ENCODE measurements around the gene RCE1.

Gene RCE1

GRCh38 chr11:66860449-66860831 is 17.2 kb downstream of the RCE1 start:
- no peak for DNase-seq (ENCODE audit: insufficient read length)
- TF ChIP-seq POLR2A (IDR thresholded peaks at IDR 0.05; ENCODE audit: low read depth, low read length) (no peak), TAF1 (IDR thresholded peaks at IDR 0.05; ENCODE audit: borderline replicate concordance, low read depth, low read length) (no peak), POLR2AphosphoS5 (IDR thresholded peaks at IDR 0.05; ENCODE audit: low read depth, low read length) (no peak)
- no peak for FAIRE-seq

GRCh38 chr11:66861038-66861773 is 18.0 kb downstream of the RCE1 start:
- TF ChIP-seq TAF1 (IDR thresholded peaks at IDR 0.05; ENCODE audit: borderline replicate concordance, low read depth, low read length) (no peak), POLR2A (IDR thresholded peaks at IDR 0.05; ENCODE audit: low read depth, low read length) (no peak), POLR2AphosphoS5 (IDR thresholded peaks at IDR 0.05; ENCODE audit: low read depth, low read length) (no peak; the same call in 1 of the 2 replicates)
- no peak for FAIRE-seq
- no peak for DNase-seq (ENCODE audit: insufficient read length)

GRCh38 chr11:66861774-66862558 is 18.7 kb downstream of the RCE1 start:
- TF ChIP-seq POLR2AphosphoS5 (IDR thresholded peaks at IDR 0.05; ENCODE audit: low read depth, low read length) (no peak), POLR2A (IDR thresholded peaks at IDR 0.05; ENCODE audit: low read depth, low read length) (no peak), TAF1 (IDR thresholded peaks at IDR 0.05; ENCODE audit: borderline replicate concordance, low read depth, low read length) (no peak)
- no peak for DNase-seq (ENCODE audit: insufficient read length)
- FAIRE-seq: no peak

GRCh38 chr11:66862559-66863037 is 19.4 kb downstream of the RCE1 start:
- DNase-seq (ENCODE audit: insufficient read length): no peak
- no peak for FAIRE-seq
- TF ChIP-seq TAF1 (IDR thresholded peaks at IDR 0.05; ENCODE audit: borderline replicate concordance, low read depth, low read length) (no peak), POLR2AphosphoS5 (IDR thresholded peaks at IDR 0.05; ENCODE audit: low read depth, low read length) (no peak), POLR2A (IDR thresholded peaks at IDR 0.05; ENCODE audit: low read depth, low read length) (no peak)

- no peak for TF ChIP-seq POLR2AphosphoS5 (IDR thresholded peaks at IDR 0.05; ENCODE audit: low read depth, low read length)
- no peak for TF ChIP-seq POLR2A (IDR thresholded peaks at IDR 0.05; ENCODE audit: low read depth, low read length)
- TF ChIP-seq TAF1 (IDR thresholded peaks at IDR 0.05; ENCODE audit: borderline replicate concordance, low read depth, low read length): no peak
- FAIRE-seq: no peak
- no peak for DNase-seq (ENCODE audit: insufficient read length)
These were observed 20.3 kb downstream of the RCE1 start for GRCh38 chr11:66863428-66864125.

GRCh38 chr11:66864172-66864901 is 21.1 kb downstream of the RCE1 start:
- TF ChIP-seq POLR2A (IDR thresholded peaks at IDR 0.05; ENCODE audit: low read depth, low read length) (no peak), POLR2AphosphoS5 (IDR thresholded peaks at IDR 0.05; ENCODE audit: low read depth, low read length) (no peak), TAF1 (IDR thresholded peaks at IDR 0.05; ENCODE audit: borderline replicate concordance, low read depth, low read length) (no peak)
- FAIRE-seq (no peak), DNase-seq (ENCODE audit: insufficient read length) (no peak)

- no peak for TF ChIP-seq TAF1 (IDR thresholded peaks at IDR 0.05; ENCODE audit: borderline replicate concordance, low read depth, low read length)
- TF ChIP-seq POLR2AphosphoS5 (IDR thresholded peaks at IDR 0.05; ENCODE audit: low read depth, low read length): no peak
- TF ChIP-seq POLR2A (IDR thresholded peaks at IDR 0.05; ENCODE audit: low read depth, low read length): no peak
- no peak for DNase-seq (ENCODE audit: insufficient read length)
- no peak for FAIRE-seq
These were observed 21.9 kb downstream of the RCE1 start for GRCh38 chr11:66864924-66865697.

- FAIRE-seq (no peak), DNase-seq (ENCODE audit: insufficient read length) (no peak)
- TF ChIP-seq POLR2AphosphoS5 (IDR thresholded peaks at IDR 0.05; ENCODE audit: low read depth, low read length) (no peak), TAF1 (IDR thresholded peaks at IDR 0.05; ENCODE audit: borderline replicate concordance, low read depth, low read length) (no peak), POLR2A (IDR thresholded peaks at IDR 0.05; ENCODE audit: low read depth, low read length) (no peak)
These were observed 22.8 kb downstream of the RCE1 start for GRCh38 chr11:66866007-66866406.

- FAIRE-seq (peak; percentile 14), DNase-seq (ENCODE audit: insufficient read length) (no peak)
- TF ChIP-seq POLR2AphosphoS5 (IDR thresholded peaks at IDR 0.05; ENCODE audit: low read depth, low read length): no peak
- TF ChIP-seq TAF1 (IDR thresholded peaks at IDR 0.05; ENCODE audit: borderline replicate concordance, low read depth, low read length): no peak
These were observed 23.3 kb downstream of the RCE1 start for GRCh38 chr11:66866511-66866986.

GRCh38 chr11:66867425-66868040 is 24.3 kb downstream of the RCE1 start:
- TF ChIP-seq POLR2AphosphoS5 (IDR thresholded peaks at IDR 0.05; ENCODE audit: low read depth, low read length) (no peak), POLR2A (IDR thresholded peaks at IDR 0.05; ENCODE audit: low read depth, low read length) (no peak), TAF1 (IDR thresholded peaks at IDR 0.05; ENCODE audit: borderline replicate concordance, low read depth, low read length) (no peak)
- FAIRE-seq (no peak), DNase-seq (ENCODE audit: insufficient read length) (no peak)

Measured in GM12892 (cell line).